Nephron (organoid): ENCODE data around the gene MRRF.

Source experiments
- H3K27ac Mint-ChIP-seq, 3 experiments: 2 replicates each; pipeline ENCODE4 v1.8.0; 2020; ENCODE audit warnings: mixed read lengths in 3 of 3, mild to moderate bottlenecking in 2 of 3, moderate library complexity in 1 of 3
- H3K27me3 Mint-ChIP-seq: 2 replicates; pipeline ENCODE4 v1.8.0; 2021; ENCODE audit warnings: low read depth, mild to moderate bottlenecking, moderate library complexity, mixed read lengths
- H3K36me3 Mint-ChIP-seq: 2 replicates; pipeline ENCODE4 v1.8.0; 2020; ENCODE audit warnings: low read depth, mixed read lengths
- H3K4me1 Mint-ChIP-seq: 2 replicates; pipeline ENCODE4 v1.8.0; 2020; ENCODE audit warnings: mixed read lengths
- H3K4me3 Mint-ChIP-seq, 3 experiments: 2 replicates each; pipeline ENCODE4 v1.8.0; 2020; ENCODE audit warnings: mild to moderate bottlenecking in 3 of 3, mixed read lengths in 3 of 3, moderate library complexity in 2 of 3
- H3K9me3 Mint-ChIP-seq: 2 replicates; pipeline ENCODE4 v1.8.0; 2020; ENCODE audit warnings: mixed read lengths
- TF ChIP-seq, protein P1 (sequence below), 3 experiments: fragments of 200-600 bp; sonication (generic); IDR thresholded peaks; one replicate each; pipeline ENCODE4 v1.5.0; 2021; ENCODE audit warnings: antibody characterized with exemption in 3 of 3; ENCODE audit not compliant: unreplicated experiment in 3 of 3

The MRRF gene

DNA sequence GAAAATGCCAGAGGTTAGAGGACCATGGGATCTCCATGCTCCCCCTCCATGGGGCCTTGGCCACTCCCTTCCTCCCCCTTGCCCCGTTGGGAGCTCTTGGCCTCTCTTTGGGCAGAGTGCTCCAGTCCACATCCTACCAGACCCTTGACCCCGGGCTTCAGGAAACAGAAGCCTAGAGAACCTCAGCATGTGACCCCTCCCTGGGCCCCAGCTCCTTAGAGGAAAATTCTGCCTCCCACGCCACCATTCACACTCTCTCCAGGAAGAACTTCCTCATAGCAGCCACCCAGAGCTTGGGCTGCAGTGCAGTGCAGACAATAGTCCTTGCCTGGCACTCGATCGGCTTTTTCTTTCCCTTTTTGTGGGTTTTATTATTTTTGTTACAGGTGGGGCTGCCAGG lies 41.9 kb upstream of the MRRF start:
- Mint-ChIP-seq H3K36me3 (no peaks in the 10 kb centered on the region), H3K27me3 (peaks cover 100% of the 10 kb centered on the region), H3K27ac (no peak overlapping the region), H3K4me3 (peak overlapping the region in 1 of 3 experiments; percentile 17), H3K4me1 (peaks cover 56% of the 10 kb centered on the region), H3K9me3 (peaks cover 6% of the 10 kb centered on the region)
- TF ChIP-seq, protein P1, sequence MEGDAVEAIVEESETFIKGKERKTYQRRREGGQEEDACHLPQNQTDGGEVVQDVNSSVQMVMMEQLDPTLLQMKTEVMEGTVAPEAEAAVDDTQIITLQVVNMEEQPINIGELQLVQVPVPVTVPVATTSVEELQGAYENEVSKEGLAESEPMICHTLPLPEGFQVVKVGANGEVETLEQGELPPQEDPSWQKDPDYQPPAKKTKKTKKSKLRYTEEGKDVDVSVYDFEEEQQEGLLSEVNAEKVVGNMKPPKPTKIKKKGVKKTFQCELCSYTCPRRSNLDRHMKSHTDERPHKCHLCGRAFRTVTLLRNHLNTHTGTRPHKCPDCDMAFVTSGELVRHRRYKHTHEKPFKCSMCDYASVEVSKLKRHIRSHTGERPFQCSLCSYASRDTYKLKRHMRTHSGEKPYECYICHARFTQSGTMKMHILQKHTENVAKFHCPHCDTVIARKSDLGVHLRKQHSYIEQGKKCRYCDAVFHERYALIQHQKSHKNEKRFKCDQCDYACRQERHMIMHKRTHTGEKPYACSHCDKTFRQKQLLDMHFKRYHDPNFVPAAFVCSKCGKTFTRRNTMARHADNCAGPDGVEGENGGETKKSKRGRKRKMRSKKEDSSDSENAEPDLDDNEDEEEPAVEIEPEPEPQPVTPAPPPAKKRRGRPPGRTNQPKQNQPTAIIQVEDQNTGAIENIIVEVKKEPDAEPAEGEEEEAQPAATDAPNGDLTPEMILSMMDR (IDR thresholded peaks at IDR 0.05; ENCODE audit: unreplicated experiment in 3 of 3): no peak

DNA sequence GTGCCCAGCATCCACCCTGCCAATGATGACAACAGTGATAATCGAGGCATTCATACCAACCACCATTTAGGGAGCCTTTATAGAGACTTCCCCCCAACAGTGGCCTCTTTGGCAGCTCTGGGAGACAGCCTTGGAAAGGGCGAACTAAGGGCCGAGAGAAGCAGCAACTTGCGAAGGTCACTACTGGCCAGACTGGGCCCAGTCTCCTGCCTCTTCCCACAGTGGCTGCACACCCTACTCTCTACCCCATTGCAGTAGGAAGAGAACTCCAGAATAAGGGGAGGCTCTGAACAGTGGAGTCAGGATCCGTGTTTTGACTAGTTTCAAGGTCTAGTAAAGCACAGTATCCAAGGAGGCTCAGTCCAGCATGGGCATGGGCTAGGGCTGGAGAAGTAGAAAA lies 41.2 kb upstream of the MRRF start:
- H3K4me1 Mint-ChIP-seq: peaks cover 50% of the 10 kb centered on the region
- TF ChIP-seq, protein P1 (IDR thresholded peaks at IDR 0.05; ENCODE audit: unreplicated experiment in 3 of 3): no peak
- H3K27ac Mint-ChIP-seq: no peak overlapping the region
- H3K27me3 Mint-ChIP-seq: peaks cover 100% of the 10 kb centered on the region
- peak overlapping the region in 1 of 3 experiments; percentile 29 for H3K4me3 Mint-ChIP-seq
- H3K36me3 Mint-ChIP-seq: no peaks in the 10 kb centered on the region
- peaks cover 4% of the 10 kb centered on the region for H3K9me3 Mint-ChIP-seq

DNA sequence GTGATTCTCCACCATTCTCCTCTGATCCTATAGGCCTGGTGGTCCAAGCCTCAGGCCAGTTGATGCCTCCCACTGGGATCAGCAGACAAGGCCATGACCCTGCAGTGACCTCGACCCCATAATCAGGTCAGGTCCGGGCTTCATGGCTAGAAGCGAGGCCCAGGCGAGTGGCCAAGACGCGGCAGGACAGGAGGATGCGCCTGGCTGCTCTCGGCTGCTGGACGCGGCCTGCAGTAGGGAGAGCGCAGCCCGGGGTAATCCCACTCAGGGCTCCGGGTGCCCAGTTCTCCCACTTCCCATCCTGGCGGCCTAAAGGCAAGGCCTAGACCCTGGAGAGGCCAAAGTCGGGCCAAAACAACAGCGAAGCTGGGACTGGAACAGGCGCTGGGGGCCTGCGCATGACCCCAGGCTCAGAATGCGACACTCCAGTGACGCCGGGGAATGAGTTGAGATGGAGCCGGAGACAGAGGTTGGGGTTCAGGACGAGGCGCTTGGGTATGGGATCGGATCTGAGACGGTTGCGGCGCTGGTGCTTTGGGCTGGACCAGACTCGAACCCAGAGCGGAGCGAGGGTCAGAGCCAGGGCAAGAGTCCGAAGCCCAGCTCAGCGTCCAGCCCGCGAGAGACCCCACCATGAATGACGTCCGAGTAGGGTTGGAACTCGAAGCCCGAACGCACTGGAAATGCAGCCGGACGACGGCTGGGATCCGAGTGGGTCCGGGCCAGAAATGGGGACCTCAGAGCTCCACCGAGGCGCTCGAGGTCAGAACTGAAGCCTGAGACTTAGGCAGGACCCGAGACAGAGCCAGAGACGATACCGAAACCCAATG lies 39.2 kb upstream of the MRRF start:
- Mint-ChIP-seq H3K27ac (no peak overlapping the region), H3K4me3 (peak overlapping the region in 2 of 3 experiments; percentile 17 to 49), H3K36me3 (no peaks in the 10 kb centered on the region), H3K9me3 (peaks cover 3% of the 10 kb centered on the region), H3K4me1 (peaks cover 29% of the 10 kb centered on the region), H3K27me3 (peaks cover 80% of the 10 kb centered on the region)
- TF ChIP-seq, protein P1 (IDR thresholded peaks at IDR 0.05; ENCODE audit: unreplicated experiment in 3 of 3): no peak

DNA sequence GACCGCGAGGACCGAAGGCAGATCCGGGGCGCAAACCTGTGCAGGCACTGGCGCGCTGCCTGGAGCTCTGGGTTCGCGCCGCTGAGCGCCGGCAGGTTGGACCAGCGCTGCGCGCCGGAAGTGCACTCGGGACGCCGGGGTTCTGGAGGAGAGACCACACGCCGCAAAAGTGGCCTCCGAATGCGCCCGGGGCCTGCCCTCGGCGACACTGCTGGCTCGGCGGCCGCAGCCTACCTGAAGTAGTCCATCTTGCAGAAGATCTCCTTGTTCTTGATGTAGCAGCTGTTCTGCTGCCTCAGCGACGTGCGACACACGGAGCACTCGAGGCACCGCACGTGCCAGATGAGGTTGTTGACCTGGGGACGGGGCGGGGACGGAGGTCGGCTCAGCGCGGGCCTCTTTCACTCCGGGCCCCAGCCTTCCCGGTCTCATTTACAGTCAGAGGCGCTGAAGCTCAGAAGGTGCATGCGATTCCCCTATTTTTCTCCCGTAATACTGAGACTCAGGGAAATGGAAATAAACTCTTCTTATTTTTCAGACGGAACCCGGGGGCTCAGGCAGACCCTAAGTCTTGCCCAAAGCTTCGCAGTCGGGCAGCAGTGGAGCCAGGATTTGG lies 38.4 kb upstream of the MRRF start:
- Mint-ChIP-seq H3K4me1 (peaks cover 28% of the 10 kb centered on the region), H3K27me3 (peaks cover 72% of the 10 kb centered on the region), H3K4me3 (peak overlapping the region; percentile 34 to 72 (median 53)), H3K27ac (no peak overlapping the region), H3K36me3 (no peaks in the 10 kb centered on the region), H3K9me3 (peaks cover 3% of the 10 kb centered on the region)
- TF ChIP-seq, protein P1 (IDR thresholded peaks at IDR 0.05; ENCODE audit: unreplicated experiment in 3 of 3): no peak

DNA sequence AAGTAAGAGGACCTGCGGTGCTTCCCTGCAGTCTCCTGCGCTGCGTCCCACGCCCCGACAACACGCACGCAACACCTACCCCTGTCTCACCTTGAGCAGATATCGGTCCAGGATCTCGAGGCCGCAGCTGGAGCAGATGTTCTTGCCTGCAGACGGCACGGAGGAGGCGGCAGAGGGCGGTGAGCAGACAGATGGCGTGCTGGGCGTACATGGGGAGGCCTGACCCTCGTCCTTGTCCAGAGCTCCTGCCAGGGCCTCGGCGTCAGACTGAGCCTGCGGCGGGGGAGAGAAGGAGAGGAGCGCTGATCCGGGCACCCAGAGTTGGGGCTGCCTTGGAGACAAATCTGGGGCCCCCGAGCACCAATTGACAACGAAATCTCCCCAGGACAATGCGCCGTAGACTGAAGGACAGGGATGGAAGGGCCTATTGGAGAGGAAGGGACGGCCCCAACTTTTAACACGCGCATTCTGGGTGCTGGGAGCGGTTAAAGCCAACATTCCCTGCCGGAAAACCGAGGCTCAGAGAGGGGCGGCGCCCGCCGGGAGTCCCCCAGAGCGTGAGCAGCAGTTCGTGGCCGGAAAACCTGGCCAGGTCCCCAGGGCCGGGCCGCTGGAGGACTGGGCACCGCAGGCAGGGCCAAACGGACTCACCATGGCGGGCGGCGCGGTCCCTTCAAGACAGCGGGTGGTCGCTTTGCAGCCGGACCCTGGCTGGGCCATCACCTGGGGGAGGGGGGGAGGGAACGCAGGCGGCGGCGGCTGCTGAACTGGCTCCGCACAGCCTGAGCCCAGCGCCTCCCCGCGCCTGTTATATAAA lies 37.7 kb upstream of the MRRF start:
- peaks cover 3% of the 10 kb centered on the region for H3K9me3 Mint-ChIP-seq
- H3K36me3 Mint-ChIP-seq: no peaks in the 10 kb centered on the region
- H3K4me1 Mint-ChIP-seq: peaks cover 21% of the 10 kb centered on the region
- no peak overlapping the region for H3K27ac Mint-ChIP-seq
- H3K4me3 Mint-ChIP-seq: peak overlapping the region; percentile 53 to 79 (median 72)
- TF ChIP-seq, protein P1 (IDR thresholded peaks at IDR 0.05; ENCODE audit: unreplicated experiment in 3 of 3): no peak
- H3K27me3 Mint-ChIP-seq: peaks cover 65% of the 10 kb centered on the region
